NCI-H1417 treated with DMSO at 0.1 percent for 48 hours (cell line): ENCODE data around the gene ANXA6.

Experiments used
- DNase-seq: peaks from one replicate; lab custom pipeline; 2025; lab: John Stamatoyannopoulos, UW

ANXA6 gene

DNA sequence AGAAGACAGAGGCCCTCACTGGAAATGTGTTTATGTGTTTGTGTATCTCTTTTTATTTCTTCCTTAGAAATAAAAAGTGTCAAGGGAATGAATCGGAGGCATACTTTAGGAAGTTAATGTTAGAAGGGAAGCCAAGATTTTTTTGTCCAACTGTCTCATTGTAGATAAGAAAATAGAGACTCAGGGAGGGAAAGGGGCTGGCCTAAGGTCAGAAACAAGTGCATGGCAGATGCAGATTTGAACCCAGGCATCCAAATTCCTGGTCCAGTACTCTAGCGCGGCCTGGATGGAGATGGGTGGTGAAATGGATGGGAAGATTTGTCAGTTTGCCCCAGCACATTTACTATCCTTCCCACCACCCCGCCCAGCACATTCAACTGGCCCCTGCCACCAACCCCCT is 56.9 kb downstream of the ANXA6 start:
- no peak for DNase-seq

- no peak for DNase-seq
These were observed 58.8 kb downstream of the ANXA6 start for GRCh38 chr5:151098768-151099121.

DNA sequence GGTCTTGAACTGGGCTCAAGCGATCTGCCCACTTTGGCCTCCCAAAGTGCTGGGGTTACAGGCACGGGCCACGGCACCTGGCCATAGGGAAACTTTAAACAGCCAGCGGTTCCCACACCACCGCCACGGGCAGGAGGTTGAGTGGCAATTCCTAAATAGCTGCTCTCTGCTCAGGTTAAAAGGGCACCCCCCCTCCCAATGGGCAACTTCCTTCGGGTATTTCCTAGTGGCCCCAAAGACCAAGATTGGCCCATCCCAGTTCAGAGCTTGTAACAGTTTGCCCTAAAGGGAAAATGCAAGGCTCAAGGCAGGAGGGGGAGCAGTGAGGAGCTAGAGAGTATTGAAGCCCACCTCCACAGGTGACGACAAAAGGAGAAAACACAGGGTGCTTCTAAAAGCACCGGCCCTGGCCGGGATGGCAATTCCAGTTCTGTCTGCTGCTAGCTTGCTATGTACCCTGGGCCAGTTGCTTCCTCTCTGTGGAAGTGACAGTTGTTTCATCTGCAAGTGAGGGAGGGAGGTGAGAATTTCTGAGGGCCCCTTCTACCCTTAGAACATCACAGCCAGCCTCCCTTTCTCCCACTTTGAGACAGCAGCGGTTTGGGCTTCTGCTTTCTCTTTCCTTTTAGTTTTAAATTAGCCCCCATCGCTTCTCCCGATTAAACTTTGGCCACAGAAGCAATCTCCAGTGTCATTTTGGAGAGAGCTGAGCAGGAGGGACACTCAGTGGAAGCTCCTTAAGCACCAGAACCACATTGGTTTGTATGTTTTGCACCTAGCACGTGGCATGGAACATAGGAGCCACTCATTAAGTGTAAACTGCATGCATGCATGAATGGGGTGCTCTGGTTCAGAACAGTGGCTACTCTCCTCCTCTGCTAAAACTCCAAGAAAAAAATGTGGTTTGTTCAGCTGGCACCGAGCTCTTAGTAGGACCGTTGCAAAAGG is 59.5 kb downstream of the ANXA6 start:
- no peak for DNase-seq

- DNase-seq: no peak
These were observed 60.5 kb downstream of the ANXA6 start for GRCh38 chr5:151097061-151097460.

DNA sequence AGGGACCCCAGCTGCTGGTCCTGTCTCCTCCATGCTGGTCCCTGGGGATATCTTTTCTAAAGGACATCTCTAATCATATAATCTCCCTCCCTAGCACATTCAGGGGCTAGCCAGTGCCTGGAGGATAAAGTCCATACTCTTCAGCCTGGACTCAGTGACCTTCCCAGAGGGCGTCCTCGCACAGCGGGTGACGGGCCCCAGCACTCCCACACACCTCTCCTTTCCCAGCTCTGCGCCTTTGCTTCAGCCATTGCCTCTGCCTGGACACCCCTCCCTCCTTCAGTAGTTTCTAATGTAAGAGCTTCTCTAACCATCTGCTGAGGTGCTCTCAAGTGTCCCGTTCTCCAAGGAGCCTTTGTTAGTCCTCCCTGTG is 61.6 kb downstream of the ANXA6 start:
- no peak for DNase-seq

- no peak for DNase-seq
These were observed 62.1 kb downstream of the ANXA6 start for GRCh38 chr5:151095341-151096000.

DNA sequence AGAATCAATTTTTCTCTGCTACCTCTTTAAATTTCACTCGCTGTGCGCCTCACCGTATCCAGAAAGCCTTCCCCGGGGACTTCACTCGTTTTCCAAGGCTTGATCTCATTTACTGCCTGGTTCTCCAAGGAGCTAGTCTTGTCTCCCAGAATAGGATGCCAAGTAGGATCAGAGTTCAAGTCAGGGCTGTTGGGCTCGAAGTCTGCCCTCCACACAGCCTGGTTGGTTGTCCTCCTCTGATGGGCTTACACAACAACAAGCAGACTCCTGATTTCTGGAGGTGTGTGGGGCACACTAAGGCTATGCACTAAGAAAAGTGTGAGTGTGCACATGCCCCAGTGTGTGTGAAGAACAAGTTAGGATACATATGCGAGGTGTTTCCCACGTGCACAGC is 62.7 kb downstream of the ANXA6 start:
- DNase-seq: no peak

DNA sequence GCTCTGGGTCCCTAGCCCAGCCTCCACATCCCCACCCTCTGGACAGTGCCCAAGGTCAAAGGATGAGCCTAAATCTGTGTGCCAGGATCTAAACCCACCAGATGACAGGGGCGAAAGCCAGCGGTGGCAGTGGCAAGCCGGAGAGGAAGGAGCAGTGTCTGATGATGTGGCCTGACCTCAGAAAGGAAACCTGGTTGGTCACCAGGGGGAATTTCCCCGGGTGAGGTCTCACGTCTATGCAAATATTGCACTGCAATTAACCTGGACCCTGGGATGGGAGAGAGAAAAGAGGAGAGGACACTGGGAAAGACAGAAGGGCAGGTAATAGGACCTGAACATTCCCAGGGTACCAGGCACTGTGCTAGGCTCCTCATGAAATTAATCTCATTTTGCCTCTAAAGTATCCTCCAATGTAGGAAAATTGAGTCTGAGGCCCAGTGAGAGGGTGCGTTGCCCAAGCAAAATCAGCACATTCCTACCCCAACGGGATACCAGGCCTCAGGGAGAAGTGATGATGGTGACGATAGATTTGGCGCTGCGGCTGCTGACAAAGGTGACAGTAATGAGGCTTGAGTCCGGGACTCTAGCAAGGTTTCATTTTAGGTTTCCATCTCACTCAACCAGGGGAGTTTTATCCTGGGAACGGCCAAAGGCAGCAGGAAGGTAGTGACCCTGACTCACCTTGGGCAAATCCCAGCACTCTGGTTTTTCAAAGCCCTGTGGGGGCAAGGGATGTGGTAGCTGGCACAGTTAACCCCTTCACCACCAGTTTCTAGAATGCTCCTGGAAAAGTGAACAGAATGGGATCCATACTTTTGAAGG is 63.3 kb downstream of the ANXA6 start:
- no peak for DNase-seq

DNA sequence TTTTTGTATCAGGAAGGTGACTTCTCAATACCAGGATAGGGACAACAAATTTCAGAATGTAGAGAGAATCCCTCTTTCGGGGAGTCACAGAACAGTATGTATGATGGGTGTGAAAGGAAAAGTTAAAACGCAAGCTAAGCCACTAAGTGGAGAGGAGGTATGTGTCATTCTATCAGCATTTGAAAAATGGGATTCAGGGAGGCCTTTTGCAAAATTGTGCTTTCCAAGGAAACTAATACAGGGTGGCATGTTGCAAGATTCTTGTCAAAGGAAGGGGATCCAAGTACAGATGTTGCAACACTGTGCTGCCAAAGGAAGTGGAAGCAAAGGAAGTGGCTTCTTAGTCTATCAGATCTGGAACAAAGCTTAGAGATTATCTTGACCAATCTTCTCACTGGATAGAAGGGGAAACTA is 64.1 kb downstream of the ANXA6 start:
- DNase-seq: no peak

DNA sequence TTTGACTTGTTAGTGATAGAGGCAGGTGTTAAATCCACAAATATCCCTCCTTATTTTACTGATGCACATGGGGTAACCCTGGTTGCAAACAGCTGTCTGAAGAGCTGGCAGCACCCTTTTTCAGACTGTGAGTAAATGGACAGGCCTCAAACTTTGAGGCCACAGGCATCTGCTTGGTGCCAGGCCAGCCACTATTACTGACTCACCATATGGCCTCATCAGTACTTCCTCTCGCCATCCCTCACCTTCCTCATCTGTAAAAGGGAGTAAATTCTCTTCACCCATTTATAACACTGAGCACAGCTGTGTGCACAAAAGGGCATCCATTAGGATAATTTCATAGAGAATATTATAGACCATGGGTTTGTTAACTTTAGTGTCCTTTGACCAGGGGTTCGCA is 64.8 kb downstream of the ANXA6 start:
- DNase-seq: no peak

- no peak for DNase-seq
These were observed 67.9 kb downstream of the ANXA6 start for GRCh38 chr5:151089726-151090125.

DNA sequence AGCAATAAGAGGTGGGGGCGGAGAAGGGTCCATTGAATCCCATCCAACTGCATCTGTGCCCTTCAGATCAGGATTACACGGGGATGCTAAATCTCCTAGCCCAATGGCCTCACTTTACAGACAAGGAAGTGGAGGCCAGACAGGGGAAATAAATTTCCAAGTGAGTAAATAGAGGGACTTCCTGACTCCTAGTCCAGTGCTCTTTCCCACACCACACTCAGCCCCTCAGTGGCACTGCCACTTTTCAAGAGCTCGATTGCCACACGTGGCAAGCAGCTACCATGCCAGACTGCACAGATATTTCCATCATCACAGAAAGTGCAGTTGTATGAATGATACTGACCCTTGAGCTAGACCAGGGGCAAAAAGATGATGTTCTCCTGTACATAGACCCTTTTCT is 68.6 kb downstream of the ANXA6 start:
- DNase-seq: no peak

DNA sequence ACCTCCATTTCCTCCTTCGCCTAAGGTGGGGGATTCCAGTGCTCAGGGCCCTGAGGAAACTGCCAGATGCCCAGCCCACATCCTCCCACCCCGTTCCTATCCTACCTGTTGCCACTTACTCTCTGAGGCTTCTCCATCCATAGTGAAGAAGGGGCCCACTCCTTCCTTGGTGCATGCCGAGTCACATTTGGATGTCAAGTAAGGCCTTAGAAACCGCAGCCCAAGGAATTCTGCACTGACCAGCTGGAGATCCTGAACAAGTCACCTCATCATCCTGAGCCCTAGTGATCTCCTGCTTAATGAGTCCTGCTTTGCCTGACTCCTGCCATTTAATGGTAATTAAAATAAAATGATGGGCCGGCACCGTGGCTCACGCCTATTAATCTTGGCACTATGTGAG is 70.1 kb downstream of the ANXA6 start:
- no peak for DNase-seq

- no peak for DNase-seq
These were observed 70.6 kb downstream of the ANXA6 start for GRCh38 chr5:151086905-151087360.

DNA sequence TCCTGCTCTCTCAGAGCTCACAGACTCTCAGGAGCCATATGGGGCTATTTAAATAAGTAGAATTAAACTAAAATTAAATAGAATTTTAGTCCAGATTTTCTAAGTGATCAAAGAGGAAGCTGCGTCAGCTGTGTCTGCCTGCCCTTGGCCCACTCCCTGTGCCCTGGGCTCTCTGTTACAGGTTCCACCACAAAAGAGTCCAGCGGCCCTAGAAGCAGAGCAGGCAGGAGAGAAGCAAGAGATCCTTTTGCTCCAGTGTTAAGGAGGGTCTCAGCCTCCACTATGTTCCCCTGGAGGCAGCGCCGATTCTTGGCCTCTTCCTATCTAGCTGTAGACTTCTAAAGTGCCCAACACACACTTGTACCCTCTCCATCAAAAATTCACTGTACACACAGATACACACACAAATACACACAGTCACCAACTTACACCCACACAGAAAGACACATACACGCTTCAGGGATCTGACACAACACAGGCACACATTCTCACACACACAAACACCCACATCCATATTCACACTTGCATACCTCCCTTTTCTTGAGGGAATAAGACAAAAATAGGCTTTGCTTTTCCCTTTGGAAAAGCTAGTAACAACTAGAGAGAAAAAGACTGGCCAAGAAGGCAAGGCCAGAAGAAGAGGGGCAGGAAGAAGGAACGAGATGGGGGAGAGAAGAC is 71.2 kb downstream of the ANXA6 start:
- no peak for DNase-seq

DNA sequence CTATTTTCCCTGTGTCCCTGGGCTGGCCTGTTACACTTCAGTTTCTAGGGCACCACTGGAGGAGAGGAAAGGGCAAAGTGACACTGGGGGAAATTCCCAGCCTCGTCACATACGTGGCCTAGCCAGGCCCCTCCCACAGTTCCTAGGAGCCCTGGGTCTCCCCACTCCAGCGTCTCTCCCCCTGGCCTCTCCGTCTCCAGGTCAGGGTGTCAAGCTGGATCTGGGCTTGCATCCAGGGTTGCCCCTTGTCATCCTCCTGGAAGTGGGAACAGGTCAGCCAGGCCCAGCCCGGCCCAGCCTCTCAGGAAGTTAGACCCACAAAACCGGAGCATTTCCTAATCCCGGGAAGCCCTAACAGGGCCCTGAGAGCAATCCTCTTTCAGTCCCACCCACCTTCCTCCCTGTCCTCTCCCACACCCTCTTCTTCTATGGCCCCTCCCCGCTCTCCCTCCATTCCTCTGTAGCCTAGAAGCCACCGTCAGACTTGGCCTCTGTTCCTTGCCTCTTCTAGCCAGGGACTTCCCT is 72.0 kb downstream of the ANXA6 start:
- DNase-seq: no peak

GRCh38 chr5:151084363-151084762 is 73.2 kb downstream of the ANXA6 start:
- no peak for DNase-seq

GRCh38 chr5:151083081-151083676 is 74.4 kb downstream of the ANXA6 start:
- DNase-seq: no peak

DNA sequence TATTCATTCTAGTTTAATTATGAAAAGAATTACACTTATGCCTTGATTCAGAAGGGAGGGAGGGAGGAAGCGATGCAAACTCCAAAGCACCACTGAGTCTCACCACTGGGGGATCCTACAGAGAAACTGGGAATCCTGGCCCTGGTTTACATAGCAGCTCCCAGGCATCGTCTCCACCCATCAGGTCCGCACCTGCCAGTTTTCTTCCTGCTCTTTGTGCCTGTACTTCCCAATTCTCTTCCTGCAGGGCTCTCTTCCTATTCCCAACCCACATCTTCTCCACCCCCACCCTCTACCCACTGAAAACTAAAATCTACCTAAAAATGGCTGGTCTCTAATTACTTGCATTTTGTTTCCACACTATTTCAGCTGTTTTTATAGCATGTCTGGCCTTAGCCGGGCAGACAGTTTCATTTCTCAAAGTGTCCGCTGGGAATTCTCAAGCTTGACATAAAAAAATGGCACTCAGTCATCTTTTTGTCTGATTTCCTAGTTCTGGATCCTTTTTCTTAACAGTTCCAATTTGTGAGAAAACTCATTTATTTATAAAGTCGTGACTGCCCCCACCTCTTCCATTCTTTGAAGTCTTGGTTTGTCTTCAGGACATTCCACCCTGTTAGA is 75.2 kb downstream of the ANXA6 start:
- DNase-seq: no peak

GRCh38 chr5:151081431-151082281 is 75.9 kb downstream of the ANXA6 start:
- DNase-seq: no peak
